GM12865 (cell line): ENCODE results near the gene PPCS.
"Not testable (repeated sequence)": the region's sequence is repeated elsewhere in the genome, so short reads cannot be mapped to it uniquely, and the experiment has no call there.

Experiments
- DNase-seq: peaks from one replicate; pipeline ENCODE4 v3.0.0; 2010; ENCODE audit warnings: low read depth
- H3K4me3 ChIP-seq: 2 replicates; pipeline ENCODE4 v1.5.1; 2011; ENCODE audit warnings: mild to moderate bottlenecking, low read depth, low read length, control low read depth
- CTCF ChIP-seq: IDR thresholded peaks from 2 replicates; pipeline ENCODE4 v1.5.1; 2011; ENCODE audit warnings: low read length, control low read depth, low read depth, inconsistent platforms; ENCODE audit not compliant: insufficient read depth; ENCODE audit errors: missing control alignments

The PPCS gene

GRCh38 chr1:42463921-42464320 lies 7.6 kb downstream of the PPCS start:
- DNase-seq: no peak
- H3K4me3 ChIP-seq: no peak overlapping the region
- no peak for TF ChIP-seq CTCF

- H3K4me3 ChIP-seq: no peak overlapping the region
- no peak for DNase-seq
- no peak for TF ChIP-seq CTCF
Measured at GRCh38 chr1:42466030-42466429, 9.7 kb downstream of the PPCS start.

- no peak overlapping the region for H3K4me3 ChIP-seq
- peak; percentile 54 for DNase-seq
- no peak for TF ChIP-seq CTCF
Measured at GRCh38 chr1:42469727-42470126, 13.4 kb downstream of the PPCS start.

GRCh38 chr1:42476605-42477004 lies 20.3 kb downstream of the PPCS start:
- TF ChIP-seq CTCF: no peak
- DNase-seq: no peak
- no peak overlapping the region for H3K4me3 ChIP-seq

- H3K4me3 ChIP-seq, DNase-seq: not testable (repeated sequence)
Measured at GRCh38 chr1:42477354-42477753, 21.0 kb downstream of the PPCS start.

- no peak for DNase-seq
- H3K4me3 ChIP-seq: no peak overlapping the region
- TF ChIP-seq CTCF: no peak
Measured at GRCh38 chr1:42477775-42478174, 21.4 kb downstream of the PPCS start.

- H3K4me3 ChIP-seq: no peak overlapping the region
- TF ChIP-seq CTCF: peak; percentile 24
- DNase-seq: peak; percentile 19
Measured at GRCh38 chr1:42479621-42480020, 23.3 kb downstream of the PPCS start.
